ENCODE results near the gene FES. TPM values are rescaled to one million over a fixed set of nuclear protein-coding genes. Genes with fewer than 3 reads are reported as not detected.
A peak's percentile ranks its signal among the peaks of the same experiment; 100 is the strongest.

The FES gene
- total RNA-seq, 1 donor from 2014 or later, result 2.5 TPM

GRCh38 chr15:90870354-90871138 is 13.8 kb upstream of the FES start:
- Mint-ChIP-seq H3K27me3 (ENCODE audit: unreplicated experiment) (no peaks in the 10 kb centered on the region), H3K36me3 (ENCODE audit: unreplicated experiment) (no peaks in the 10 kb centered on the region), H3K9me3 (ENCODE audit: unreplicated experiment) (no peaks in the 10 kb centered on the region), H3K4me1 (ENCODE audit: unreplicated experiment) (peaks cover 67% of the 10 kb centered on the region), H3K4me3 (ENCODE audit: unreplicated experiment) (peak overlapping the region; percentile 82), H3K27ac (ENCODE audit: unreplicated experiment) (peak overlapping the region; percentile 96)
- no peak for TF ChIP-seq CTCF (IDR thresholded peaks at IDR 0.05)
- no peak for DNase-seq (ENCODE audit: extremely low spot score, unreplicated experiment)

GRCh38 chr15:90871139-90871715 is 13.1 kb upstream of the FES start:
- Mint-ChIP-seq H3K36me3 (ENCODE audit: unreplicated experiment) (no peaks in the 10 kb centered on the region), H3K27ac (ENCODE audit: unreplicated experiment) (peak overlapping the region; percentile 96), H3K27me3 (ENCODE audit: unreplicated experiment) (no peaks in the 10 kb centered on the region), H3K9me3 (ENCODE audit: unreplicated experiment) (no peaks in the 10 kb centered on the region), H3K4me3 (ENCODE audit: unreplicated experiment) (peak overlapping the region; percentile 82), H3K4me1 (ENCODE audit: unreplicated experiment) (peaks cover 67% of the 10 kb centered on the region)
- no peak for TF ChIP-seq CTCF (IDR thresholded peaks at IDR 0.05)
- DNase-seq (ENCODE audit: extremely low spot score, unreplicated experiment), result no peak

GRCh38 chr15:90871716-90872485 is 12.4 kb upstream of the FES start:
- peak overlapping the region; percentile 81 for H3K4me3 Mint-ChIP-seq (ENCODE audit: unreplicated experiment)
- no peaks in the 10 kb centered on the region for H3K9me3 Mint-ChIP-seq (ENCODE audit: unreplicated experiment)
- DNase-seq (ENCODE audit: extremely low spot score, unreplicated experiment), result no peak
- H3K27me3 Mint-ChIP-seq (ENCODE audit: unreplicated experiment), result no peaks in the 10 kb centered on the region
- peaks cover 6% of the 10 kb centered on the region for H3K36me3 Mint-ChIP-seq (ENCODE audit: unreplicated experiment)
- H3K4me1 Mint-ChIP-seq (ENCODE audit: unreplicated experiment), result peaks cover 63% of the 10 kb centered on the region
- TF ChIP-seq CTCF (IDR thresholded peaks at IDR 0.05), result no peak
- H3K27ac Mint-ChIP-seq (ENCODE audit: unreplicated experiment), result peak overlapping the region; percentile 89

- no peak for TF ChIP-seq CTCF (IDR thresholded peaks at IDR 0.05)
- no peaks in the 10 kb centered on the region for H3K27me3 Mint-ChIP-seq (ENCODE audit: unreplicated experiment)
- H3K4me3 Mint-ChIP-seq (ENCODE audit: unreplicated experiment), result peak overlapping the region; percentile 81
- no peak for DNase-seq (ENCODE audit: extremely low spot score, unreplicated experiment)
- H3K4me1 Mint-ChIP-seq (ENCODE audit: unreplicated experiment), result peaks cover 59% of the 10 kb centered on the region
- H3K27ac Mint-ChIP-seq (ENCODE audit: unreplicated experiment), result peak overlapping the region; percentile 89
- no peaks in the 10 kb centered on the region for H3K9me3 Mint-ChIP-seq (ENCODE audit: unreplicated experiment)
- peaks cover 14% of the 10 kb centered on the region for H3K36me3 Mint-ChIP-seq (ENCODE audit: unreplicated experiment)
These were observed 11.7 kb upstream of the FES start for GRCh38 chr15:90872486-90873184.

Measured in osteocyte (in vitro differentiated cells).